Ovary (tissue), 3 donors: ENCODE measurements around the gene DUT.

ENCODE experiments used
- EP300 ChIP-seq: sonication (generic); formaldehyde crosslinking; IDR thresholded peaks from one replicate; pipeline ENCODE4 v1.6.1; 2017; ENCODE audit warnings: antibody characterized with exemption
- POLR2A ChIP-seq: fragments of 450-650 bp; IDR thresholded peaks from one replicate; pipeline ENCODE4 v1.6.1; 2017; ENCODE audit warnings: antibody characterized with exemption, mild to moderate bottlenecking, moderate library complexity
- TF ChIP-seq, protein P1 (sequence below), 3 donors: fragments of 450-650 bp in 2 of 3; fragments of 200-600 bp in 1 of 3; IDR thresholded peaks; one replicate each; pipeline versions ENCODE4 v1.5.1 to v1.8.0; 2016 to 2022; ENCODE audit warnings: antibody characterized with exemption in 3 of 3, mild to moderate bottlenecking in 1 of 3
- donor health status: DM: no; HTN: no; CAD: no.

DNA sequence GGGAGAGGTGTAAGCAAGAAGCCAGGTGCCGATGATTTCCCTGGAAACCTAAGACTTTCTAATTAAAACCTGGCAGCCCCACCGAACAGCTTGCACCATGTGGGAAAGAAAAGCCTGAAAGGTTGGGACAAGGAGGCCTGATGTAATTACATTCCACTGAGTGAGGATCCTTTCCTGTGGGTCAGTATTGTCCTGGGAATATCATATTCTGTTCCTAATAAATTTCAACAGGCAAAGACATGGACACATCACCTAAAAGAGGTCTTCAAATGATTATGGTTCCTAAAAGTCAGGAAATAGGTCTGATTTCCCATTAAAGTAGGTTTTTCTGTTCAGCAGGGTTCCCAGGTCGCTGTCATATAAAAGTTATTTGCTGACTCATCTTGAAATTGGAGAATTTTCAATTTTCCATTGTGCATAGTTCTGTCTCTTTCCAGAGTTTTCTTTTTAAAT, 58.5 kb downstream of the DUT start:
- TF ChIP-seq EP300 (no peak), POLR2A (no peak)
- TF ChIP-seq, protein P1, sequence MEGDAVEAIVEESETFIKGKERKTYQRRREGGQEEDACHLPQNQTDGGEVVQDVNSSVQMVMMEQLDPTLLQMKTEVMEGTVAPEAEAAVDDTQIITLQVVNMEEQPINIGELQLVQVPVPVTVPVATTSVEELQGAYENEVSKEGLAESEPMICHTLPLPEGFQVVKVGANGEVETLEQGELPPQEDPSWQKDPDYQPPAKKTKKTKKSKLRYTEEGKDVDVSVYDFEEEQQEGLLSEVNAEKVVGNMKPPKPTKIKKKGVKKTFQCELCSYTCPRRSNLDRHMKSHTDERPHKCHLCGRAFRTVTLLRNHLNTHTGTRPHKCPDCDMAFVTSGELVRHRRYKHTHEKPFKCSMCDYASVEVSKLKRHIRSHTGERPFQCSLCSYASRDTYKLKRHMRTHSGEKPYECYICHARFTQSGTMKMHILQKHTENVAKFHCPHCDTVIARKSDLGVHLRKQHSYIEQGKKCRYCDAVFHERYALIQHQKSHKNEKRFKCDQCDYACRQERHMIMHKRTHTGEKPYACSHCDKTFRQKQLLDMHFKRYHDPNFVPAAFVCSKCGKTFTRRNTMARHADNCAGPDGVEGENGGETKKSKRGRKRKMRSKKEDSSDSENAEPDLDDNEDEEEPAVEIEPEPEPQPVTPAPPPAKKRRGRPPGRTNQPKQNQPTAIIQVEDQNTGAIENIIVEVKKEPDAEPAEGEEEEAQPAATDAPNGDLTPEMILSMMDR (IDR thresholded peaks at IDR 0.05), result no peak
